Stimulated activated CD4-positive, alpha-beta T cell treated with anti-CD3 and anti-CD28 coated beads, Interleukin-2, amount 100 ng/mL, for 4 hours (primary cell): Measurements from ENCODE around the gene GRPR.

Experiments used
- DNase-seq: peaks from one replicate; pipeline ENCODE4 v3.0.0-alpha.2; 2020; ENCODE audit warnings: low read depth

GRPR gene

DNA sequence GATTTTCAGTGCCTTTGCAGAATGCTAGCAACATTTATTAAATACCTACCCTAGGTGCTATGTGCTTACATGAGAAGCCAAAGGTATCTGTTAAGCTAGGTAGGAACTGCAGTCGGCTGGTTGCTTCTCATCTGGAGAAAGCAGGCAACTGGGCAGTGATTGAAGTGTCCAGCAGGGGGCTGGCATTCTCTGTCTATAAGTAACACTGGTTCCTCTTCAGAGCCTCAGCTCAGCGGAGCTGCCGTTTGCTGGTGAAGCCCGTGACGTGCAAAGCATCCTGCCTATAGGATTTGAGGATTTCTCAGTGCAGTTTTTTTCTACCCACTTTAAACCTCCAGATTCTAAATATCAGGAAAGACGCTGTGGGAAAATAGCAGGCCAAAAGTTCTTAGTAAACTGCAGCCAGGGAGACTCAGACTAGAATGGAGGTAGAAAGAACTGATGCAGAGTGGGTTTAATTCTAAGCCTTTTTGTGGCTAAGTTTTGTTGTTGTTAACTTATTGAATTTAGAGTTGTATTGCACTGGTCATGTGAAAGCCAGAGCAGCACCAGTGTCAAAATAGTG, at the start of gene GRPR:
GRPR (plus strand) TSS at position 344 of the 565 bp plus-strand sequence. CDS start 389 bp downstream, outside the sequence.
- peak; percentile 22 for DNase-seq

GRCh38 chrX:16075087-16075486, 48.3 kb upstream of the GRPR start:
- no peak for DNase-seq

DNA sequence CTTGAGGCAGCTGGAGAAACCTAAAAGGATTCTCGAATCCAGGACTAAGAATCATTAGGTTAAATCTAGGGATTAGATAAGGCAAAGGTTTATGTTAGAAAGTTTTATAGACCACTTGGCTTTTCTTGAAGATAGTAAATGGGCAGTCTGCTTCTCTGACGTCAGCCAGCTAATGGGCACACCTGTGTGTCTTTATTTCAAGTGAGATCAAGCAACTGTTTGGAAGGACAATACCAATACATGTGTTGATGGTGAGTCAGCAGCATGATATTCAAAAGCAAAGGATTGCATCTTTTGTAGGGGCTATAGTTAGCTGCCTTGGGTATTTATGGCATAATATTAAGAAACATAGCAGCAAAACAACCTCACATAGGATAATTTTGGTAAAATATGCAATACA, 46.5 kb upstream of the GRPR start:
- no peak for DNase-seq

DNA sequence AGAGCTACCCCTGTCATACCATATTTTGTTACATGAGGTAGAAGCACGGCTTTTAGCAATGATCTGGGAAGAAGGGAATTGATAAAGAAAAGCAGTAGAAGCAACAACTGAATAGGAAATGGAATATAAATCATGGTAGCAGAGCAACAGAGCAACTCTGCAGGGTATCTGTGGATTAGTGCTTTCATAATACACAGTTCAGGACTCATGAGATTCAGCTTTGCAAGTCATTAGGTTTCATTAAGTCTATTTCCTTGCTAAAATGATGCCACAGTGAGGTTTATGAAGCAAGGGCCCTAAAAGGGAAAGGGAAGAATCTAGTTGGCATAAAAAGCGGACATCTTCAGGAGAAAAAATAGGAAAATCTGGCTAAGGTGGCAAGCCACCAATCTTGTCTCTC, 45.6 kb upstream of the GRPR start:
- DNase-seq: no peak

GRCh38 chrX:16081357-16081756, 42.0 kb upstream of the GRPR start:
- DNase-seq: no peak

- no peak for DNase-seq
Observed at GRCh38 chrX:16082470-16083085, 40.8 kb upstream of the GRPR start.

DNA sequence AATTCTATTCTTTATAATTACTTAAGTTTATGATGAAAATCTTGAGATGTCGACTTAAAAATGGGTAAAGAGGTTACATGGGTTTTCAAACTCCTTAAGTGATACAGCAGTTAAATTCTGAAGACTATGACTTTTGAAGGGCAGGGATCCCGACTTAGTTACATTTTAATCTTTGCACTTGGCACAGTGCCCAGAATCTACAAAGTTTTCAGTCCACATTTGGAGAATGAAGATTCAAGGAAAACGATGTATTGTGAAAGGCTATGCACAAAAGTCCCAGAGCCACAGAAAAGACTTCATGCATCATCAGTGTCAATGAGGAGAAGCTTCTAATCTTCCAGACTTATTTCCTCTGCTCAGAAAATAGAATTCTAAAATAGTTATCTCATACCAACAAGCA, 36.3 kb upstream of the GRPR start:
- no peak for DNase-seq

- no peak for DNase-seq
Observed at GRCh38 chrX:16089086-16089485, 34.3 kb upstream of the GRPR start.

- no peak for DNase-seq
Observed at GRCh38 chrX:16096141-16096540, 27.2 kb upstream of the GRPR start.

DNA sequence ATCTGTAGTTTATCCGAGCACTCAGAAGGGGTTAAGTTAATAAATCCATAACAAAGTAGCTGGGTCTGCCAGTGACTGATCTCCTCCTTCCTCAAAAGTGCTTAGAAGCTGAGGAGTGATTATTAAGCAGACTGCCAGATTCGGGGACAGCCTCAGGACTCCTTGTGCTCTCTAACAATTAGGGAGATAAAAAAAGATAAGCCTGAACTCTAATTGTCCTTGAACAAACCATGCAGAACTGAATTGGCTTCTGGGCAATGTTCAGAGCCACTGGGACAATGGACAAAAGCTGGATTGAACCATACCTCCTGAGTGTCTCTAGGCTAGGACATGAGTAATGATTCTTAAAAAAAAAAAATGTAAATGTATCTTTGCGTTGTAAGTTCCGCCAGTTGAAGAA, 22.7 kb upstream of the GRPR start:
- DNase-seq: no peak

DNA sequence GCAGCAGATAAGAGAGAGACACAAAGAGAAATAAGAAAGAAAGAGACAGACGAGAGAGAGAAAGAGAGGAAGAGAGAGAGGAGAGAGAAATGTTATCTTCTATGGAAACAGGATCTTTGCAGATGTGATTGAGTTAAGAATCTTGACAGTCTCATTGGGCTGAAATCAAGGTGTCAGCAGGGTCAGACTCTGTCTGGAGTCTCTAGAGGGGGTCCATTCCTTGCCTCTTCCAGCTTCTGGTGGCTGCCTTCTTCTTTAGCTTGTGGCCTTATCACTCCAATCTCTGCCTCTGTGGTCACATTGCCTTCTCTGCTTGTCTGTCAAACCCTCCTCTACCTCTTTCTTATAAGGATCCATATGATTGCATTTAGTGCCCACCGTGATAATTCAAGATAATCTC, 21.8 kb upstream of the GRPR start:
- DNase-seq: no peak

GRCh38 chrX:16103625-16104024, 19.7 kb upstream of the GRPR start:
- no peak for DNase-seq

GRCh38 chrX:16112428-16112827, 10.9 kb upstream of the GRPR start:
- DNase-seq: no peak

- DNase-seq: no peak
Observed at GRCh38 chrX:16113978-16114565, 9.3 kb upstream of the GRPR start.

DNA sequence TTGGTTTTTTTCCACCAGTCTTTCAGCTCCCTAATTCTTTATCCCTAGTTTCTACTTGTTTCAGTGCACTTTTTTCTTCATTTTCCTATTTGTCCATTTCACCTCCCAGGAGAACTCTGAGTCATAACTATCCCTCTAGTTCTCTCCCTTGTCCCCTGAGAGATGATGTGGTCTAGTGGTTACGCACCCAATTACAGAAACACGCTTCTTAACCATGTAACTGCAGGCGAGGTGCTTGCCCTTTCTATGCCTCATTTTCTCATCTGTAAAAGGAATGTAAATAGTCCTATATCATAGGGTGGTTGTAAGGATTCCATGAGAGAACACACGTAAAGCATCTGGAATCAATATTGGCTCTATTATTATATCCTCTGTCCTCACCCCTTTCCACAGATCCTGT, 8.8 kb upstream of the GRPR start:
- no peak for DNase-seq

GRCh38 chrX:16119353-16120220, 3.8 kb upstream of the GRPR start:
- DNase-seq: no peak

DNA sequence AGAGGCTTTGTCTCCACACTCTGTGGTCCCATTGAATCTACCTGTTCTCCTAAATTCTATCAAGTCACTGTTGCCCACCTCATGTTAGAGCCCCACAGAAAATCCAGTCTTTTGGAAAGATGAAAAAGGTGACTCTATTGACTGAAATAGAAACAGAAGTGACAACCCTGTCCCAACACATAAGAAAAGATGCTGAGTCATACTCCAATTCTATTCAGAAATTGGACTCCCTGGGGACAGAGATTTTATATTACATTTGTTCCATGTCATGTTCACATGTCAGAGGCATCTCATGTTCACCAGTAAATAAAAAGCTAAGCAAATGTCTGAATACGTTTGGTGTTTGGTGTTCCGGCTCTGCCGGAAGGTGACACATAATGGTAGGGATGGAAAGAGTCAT, 2.9 kb upstream of the GRPR start:
- no peak for DNase-seq

- DNase-seq: no peak
Observed at GRCh38 chrX:16124201-16124600, 836 bp downstream of the GRPR start.

DNA sequence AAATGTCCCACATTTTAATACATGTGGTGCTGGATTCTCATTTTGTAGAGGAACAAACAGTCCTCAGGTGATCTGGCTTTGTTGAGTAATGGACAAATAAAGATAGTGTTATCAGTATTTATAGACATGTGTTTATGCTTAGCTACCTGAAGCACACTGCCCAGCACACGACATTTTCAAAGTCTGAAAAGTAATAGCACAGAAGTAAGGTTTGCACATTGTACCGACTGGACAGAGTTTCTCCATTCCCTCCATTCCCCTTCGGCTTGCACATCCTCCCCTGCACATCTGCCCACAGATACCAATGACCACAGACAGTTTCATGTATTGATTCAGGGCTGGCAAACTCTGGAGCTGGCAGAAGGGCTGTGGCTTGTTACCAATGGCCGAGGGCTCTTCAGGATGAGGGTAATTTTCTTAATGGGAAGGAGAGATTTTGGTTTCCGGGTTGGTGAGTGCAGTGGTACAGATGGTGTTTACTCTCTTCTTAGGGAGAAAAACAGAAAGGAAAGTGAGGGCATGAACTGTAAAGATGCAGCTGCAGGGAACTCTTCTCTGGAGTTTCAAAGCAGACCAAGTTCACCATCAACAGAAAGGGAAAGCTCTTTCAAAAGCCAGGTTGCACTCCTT, 2.3 kb downstream of the GRPR start:
- no peak for DNase-seq

GRCh38 chrX:16130707-16131106, 7.3 kb downstream of the GRPR start:
- no peak for DNase-seq

- no peak for DNase-seq
Observed at GRCh38 chrX:16134936-16135335, 11.6 kb downstream of the GRPR start.

DNA sequence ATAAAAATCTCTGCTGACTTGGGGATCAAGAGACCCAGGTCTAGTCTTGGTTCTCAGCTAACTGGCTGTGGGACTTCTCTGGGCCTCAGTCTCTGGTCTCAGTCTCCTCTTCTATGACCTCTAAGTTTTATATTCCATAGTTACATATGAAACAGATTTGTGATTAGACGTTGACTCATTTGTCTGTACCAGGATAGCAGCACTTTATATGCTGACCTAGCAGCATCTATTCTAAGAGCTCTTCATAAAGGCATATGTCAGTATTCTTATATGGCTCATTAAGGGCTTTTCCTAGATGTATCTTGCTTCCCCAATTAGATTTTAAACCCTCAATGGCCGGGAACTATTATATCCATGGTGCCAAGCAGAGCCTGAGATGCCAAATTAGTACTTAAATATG, 12.7 kb downstream of the GRPR start:
- DNase-seq: no peak
